Measurements from ENCODE around the gene EIF3K.

EIF3K gene

GRCh38 chr19:38650172-38650775 lies 31.3 kb downstream of the EIF3K start:
- no peak for DNase-seq

GRCh38 chr19:38650911-38651584 lies 32.1 kb downstream of the EIF3K start:
- DNase-seq = peak; percentile 52 to 68

GRCh38 chr19:38653028-38653571 lies 34.1 kb downstream of the EIF3K start:
- DNase-seq = peak in 1 of 2 donors; percentile 43

GRCh38 chr19:38654628-38655055 lies 35.7 kb downstream of the EIF3K start:
- DNase-seq = no peak

GRCh38 chr19:38655148-38655824 lies 36.3 kb downstream of the EIF3K start:
- no peak for DNase-seq

GRCh38 chr19:38656171-38656981 lies 37.4 kb downstream of the EIF3K start:
- DNase-seq = peak; percentile 75 to 84

GRCh38 chr19:38657633-38658222 lies 38.7 kb downstream of the EIF3K start:
- DNase-seq = no peak

GRCh38 chr19:38658462-38659306 lies 39.7 kb downstream of the EIF3K start:
- no peak for DNase-seq

GRCh38 chr19:38660724-38661123 lies 41.7 kb downstream of the EIF3K start:
- no peak for DNase-seq

- DNase-seq = no peak
These were observed 42.1 kb downstream of the EIF3K start for GRCh38 chr19:38661136-38661535.

GRCh38 chr19:38661996-38662395 lies 43.0 kb downstream of the EIF3K start:
- DNase-seq = no peak

GRCh38 chr19:38662537-38663155 lies 43.7 kb downstream of the EIF3K start:
- peak in 1 of 2 donors; percentile 11 for DNase-seq

- DNase-seq = no peak
These were observed 44.2 kb downstream of the EIF3K start for GRCh38 chr19:38663156-38663651.

- DNase-seq = no peak
These were observed 45.0 kb downstream of the EIF3K start for GRCh38 chr19:38663957-38664502.

- peak; percentile 30 to 41 for DNase-seq
These were observed 45.7 kb downstream of the EIF3K start for GRCh38 chr19:38664503-38665211.

GRCh38 chr19:38665219-38665931 lies 46.4 kb downstream of the EIF3K start:
- no peak for DNase-seq

GRCh38 chr19:38665950-38666662 lies 47.1 kb downstream of the EIF3K start:
- no peak for DNase-seq

Data from inflammatory macrophage (primary cell).